Stimulated activated CD4-positive, alpha-beta T cell treated with anti-CD3 and anti-CD28 coated beads, TNF-alpha, amount 100 ng/mL, for 4 hours (primary cell): ENCODE data around the gene ZC3H8.

Experiments used
- DNase-seq, 3 experiments: peaks; one replicate each; pipeline ENCODE4 v3.0.0-alpha.2; 2020; ENCODE audit warnings: low read depth in 3 of 3

The ZC3H8 gene

GRCh38 chr2:112195167-112195766 is 59.6 kb downstream of the ZC3H8 start:
- no peak for DNase-seq

GRCh38 chr2:112194482-112194881 is 60.4 kb downstream of the ZC3H8 start:
- no peak for DNase-seq

GRCh38 chr2:112194028-112194427 is 60.8 kb downstream of the ZC3H8 start:
- no peak for DNase-seq

GRCh38 chr2:112189001-112189556 is 65.8 kb downstream of the ZC3H8 start:
- DNase-seq = no peak

DNA sequence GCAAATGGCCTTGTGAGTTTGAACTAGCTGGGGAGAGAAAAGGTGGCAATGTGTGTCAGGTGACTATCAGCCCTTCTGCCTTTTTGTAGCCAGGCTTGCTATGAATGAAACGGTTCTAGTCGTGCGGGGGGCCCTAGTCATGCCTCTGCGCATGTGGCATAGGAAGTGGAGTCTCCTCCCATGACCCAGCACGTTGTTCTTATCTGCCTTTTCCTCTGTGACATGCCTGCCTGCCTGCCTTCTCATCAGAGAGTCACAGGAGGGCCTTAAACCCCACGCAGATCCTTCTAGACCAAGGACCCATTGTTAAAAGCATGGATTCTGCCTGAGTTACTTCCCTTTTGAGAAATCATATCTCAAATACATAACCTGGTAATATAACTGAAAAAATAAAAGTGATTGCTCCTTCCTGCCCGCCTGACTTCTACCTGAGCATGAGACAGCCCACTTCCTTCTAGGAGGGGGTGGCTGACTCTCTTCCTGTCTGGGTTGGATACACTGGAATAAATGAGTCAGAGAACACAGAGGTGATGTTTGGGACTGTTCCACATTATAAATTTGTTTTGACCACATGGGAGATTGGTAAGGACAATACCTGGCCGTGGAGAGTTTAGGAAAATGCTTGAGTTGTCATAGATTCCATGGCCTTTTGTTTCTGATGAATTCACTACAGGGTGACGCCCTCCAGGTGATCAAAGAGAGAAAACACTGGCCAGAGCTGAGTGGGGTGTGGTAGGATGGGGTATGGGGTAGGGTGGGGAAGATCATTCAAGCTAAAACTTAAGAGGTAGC is 66.8 kb downstream of the ZC3H8 start:
- DNase-seq = peak; percentile 51 to 71 (median 63)

DNA sequence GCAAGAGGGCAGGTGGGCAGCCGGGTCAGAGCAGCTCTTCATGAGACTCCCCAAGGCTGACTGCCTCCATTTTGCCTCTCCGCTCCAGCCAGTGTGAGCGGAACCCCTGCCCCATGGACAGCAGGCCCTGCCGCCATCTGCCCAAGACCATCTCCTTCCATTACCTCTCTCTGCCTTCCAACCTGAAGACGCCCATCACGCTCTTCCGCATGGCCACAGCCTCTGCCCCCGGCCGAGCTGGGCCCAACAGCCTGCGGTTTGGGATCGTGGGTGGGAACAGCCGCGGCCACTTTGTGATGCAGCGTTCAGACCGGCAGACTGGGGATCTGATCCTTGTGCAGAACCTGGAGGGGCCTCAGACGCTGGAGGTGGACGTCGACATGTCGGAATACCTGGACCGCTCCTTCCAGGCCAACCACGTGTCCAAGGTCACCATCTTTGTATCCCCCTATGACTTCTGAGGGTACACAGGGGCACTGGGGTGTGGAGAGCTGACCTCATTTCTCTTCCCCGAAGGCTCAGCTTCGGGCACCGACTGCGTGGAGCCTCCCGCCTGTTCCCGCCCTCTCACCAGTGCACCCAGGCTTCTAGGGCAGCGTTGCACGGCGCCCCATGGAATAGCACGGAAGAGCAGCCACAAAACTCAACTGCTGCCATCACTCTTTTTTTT is 67.7 kb downstream of the ZC3H8 start:
- no peak for DNase-seq

DNA sequence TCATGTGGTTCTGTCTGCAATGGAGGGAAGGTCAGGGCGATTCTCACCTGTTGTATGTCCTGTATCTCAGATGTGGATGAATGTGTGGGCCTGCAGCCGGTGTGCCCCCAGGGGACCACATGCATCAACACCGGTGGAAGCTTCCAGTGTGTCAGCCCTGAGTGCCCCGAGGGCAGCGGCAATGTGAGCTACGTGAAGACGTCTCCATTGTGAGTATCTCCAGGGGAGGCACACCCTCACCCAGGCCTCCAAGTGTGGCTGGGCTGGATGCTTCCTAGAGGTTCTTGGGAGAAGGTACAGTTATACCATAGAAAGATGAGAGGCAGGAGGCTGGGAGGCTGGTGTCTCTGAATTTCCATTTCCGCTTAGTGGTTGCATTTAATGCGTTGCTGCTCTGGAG is 69.7 kb downstream of the ZC3H8 start:
- no peak for DNase-seq

- no peak for DNase-seq
Measured at GRCh38 chr2:112184121-112184520, 70.7 kb downstream of the ZC3H8 start.

GRCh38 chr2:112183327-112184025 is 71.4 kb downstream of the ZC3H8 start:
- DNase-seq = no peak

- DNase-seq = peak in 2 of 3 experiments; percentile 30 to 43
Measured at GRCh38 chr2:112182581-112183034, 72.2 kb downstream of the ZC3H8 start.

DNA sequence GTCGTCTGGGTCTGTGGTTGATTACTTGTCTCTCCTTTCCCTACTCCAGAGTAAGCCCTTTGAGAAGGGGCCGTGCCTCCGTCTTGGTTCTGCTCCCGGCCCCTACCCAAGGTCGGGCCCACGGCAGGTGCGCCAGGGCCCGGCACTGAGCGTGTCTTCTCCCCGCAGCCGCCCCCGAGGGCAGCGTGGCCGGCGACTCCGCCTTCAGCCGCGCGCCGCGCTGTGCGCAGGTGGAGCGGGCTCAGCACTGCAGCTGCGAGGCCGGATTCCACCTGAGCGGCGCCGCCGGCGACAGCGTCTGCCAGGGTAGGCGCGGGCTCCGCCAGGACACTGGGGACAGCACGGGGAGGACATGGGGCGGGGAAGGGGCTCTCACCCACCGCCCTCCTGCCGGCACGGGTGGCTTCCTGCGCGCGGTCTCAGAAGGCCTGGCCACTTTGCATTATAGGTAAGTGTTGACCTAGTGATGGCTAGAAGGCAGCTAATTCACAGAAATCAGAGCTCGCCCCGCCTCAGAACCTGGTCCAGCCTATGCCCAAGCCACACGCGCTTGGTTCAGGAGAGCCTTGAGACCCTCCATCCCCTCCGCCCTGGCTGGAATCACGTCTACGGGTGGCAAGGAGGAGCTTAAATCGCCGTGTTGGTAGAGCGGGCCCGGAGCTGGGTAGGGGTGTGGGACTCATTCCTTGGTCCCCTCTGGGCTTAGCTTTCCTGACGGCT is 73.1 kb downstream of the ZC3H8 start:
- peak; percentile 56 to 60 (median 57) for DNase-seq

GRCh38 chr2:112175958-112176573 is 78.8 kb downstream of the ZC3H8 start:
- no peak for DNase-seq

- DNase-seq = no peak
Measured at GRCh38 chr2:112175333-112175732, 79.5 kb downstream of the ZC3H8 start.

DNA sequence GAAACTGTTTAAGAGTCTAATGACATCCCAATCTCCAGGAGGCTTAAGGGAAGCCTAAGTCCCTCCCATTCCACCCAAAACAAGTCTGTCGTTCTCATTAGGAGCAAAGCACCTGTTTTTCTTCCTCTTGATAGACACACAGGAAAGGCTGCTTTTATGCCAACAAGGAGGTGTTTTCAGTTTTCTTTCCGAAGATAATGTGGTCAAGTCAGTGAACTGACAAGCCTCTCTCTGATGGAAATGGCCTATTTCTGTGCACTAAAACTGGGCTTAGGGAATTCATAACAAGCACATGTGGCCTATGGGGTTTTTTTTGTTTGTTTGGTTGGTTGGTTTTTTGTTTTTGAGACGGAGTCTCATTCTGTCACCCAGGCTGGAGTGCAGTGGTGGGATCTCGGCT is 80.5 kb downstream of the ZC3H8 start:
- DNase-seq = no peak

GRCh38 chr2:112173646-112174319 is 81.1 kb downstream of the ZC3H8 start:
- no peak for DNase-seq

DNA sequence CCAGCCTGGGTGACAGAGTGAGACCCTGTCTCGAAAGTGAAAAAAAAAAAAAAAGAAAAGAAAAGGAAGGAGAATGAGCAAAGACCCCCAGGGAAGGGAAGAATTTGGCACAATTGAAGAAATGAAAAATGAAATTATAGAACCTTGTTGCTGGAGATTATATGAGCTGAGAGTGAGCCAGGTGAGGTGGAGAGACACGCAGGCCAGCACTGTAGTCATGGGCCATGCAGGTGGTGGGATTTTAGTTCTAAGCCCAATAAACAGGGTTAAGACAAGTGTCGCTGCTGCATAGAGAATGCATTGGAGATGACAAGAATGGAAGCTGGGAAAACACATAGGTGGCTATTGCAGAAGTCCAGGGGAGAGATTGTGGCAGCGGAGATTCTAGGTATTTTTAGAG is 84.3 kb downstream of the ZC3H8 start:
- DNase-seq = no peak

DNA sequence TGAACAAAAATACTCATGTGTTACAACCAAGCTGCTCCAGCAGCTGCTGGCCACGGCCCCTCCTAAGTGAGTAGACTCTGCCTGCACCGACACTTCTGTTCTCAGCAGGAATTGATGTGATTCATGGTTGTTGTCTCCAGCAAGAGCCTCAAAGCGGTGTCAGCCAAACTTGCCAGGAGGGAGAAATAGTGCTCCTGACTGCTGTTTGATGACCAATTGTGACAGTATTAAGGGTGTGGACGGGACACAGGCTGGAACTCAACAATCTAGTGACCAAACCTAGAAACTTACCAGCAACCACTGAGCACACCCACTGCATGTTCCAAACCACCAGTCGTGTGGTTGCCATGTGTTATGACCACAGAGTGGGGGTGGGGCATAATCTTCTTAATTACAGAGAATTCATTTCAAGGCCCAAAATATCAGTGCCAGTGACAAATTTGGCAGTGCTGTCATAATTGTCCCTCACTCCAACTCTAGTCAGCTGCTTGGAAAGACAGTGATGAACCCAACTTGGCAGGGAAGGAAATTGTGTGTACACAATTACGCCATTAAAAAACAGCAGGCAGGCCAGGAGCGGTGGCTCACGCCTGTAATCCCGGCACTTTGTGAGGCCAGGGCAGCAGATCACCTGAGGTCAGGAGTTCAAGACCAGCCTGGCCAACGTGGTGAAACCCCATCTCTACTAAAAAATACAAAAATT is 86.3 kb downstream of the ZC3H8 start:
- no peak for DNase-seq

GRCh38 chr2:112166806-112167499 is 87.9 kb downstream of the ZC3H8 start:
- DNase-seq = no peak

DNA sequence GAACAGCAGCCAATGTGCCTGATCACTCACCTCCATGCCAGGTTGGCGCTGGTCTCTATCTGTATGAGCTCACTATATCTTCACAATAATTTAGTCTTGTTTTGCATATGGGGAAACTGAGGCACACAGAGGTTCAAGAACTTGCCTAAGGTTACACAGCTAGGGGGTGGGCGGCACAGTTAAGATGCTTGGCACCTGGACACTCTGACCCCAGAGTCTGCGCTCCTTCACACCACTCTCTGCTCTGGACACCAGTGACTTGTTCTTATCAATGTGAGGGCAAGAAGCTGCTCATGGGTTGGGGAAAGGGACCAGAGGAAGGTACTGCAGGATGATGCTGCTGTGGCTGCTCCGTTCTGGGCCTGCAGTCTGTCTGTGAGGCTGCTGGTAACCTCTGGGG is 89.5 kb downstream of the ZC3H8 start:
- DNase-seq = no peak
